PC-3 (cell line): ENCODE data around the gene CYP2J2. TPM values are rescaled to one million over a fixed set of nuclear protein-coding genes. Genes with fewer than 3 reads are reported as not detected.
A peak's percentile ranks its signal among the peaks of the same experiment; 100 is the strongest.

ENCODE experiments used
- ATAC-seq: fragments of 200-7000 bp; cut with Tn5 transposase; 2 replicates; pipeline ENCODE4 v1.9.1; 2020; ENCODE audit warnings: mild to moderate bottlenecking, moderate library complexity
- BruUV-seq: library from RNA; stranded (reverse); fragments of 400-500 nt; replicated peaks from 2 replicates; lab custom pipeline; 2021; lab: Mats Ljungman, UMichigan
- CTCF ChIA-PET: fragments of 300-600 bp; sonication (Branson Sonifier 250); formaldehyde crosslinking; loops from one replicate; lab custom pipeline; 2022; ENCODE audit warnings: antibody characterized with exemption; lab: Charles Lee
- POLR2A ChIA-PET: fragments of 300-600 bp; sonication (Branson Sonifier 250); formaldehyde crosslinking; loops from one replicate; lab custom pipeline; 2022; ENCODE audit warnings: antibody characterized with exemption; ENCODE audit not compliant: unreplicated experiment; lab: Charles Lee
- DNase-seq: peaks from one replicate; pipeline ENCODE4 v3.0.0-alpha.2; 2015
- H2AFZ ChIP-seq: fragments of 300-600 bp; sonication (generic); 2 replicates; pipeline ENCODE4 v1.6.0; 2016; ENCODE audit warnings: antibody characterized with exemption, low read length
- H3F3A ChIP-seq: fragments of 300-600 bp; sonication (generic); one replicate; pipeline ENCODE4 v1.6.0; 2017; ENCODE audit warnings: antibody characterized with exemption, low read length, control low read depth, mild to moderate bottlenecking; ENCODE audit not compliant: unreplicated experiment
- H3K27ac ChIP-seq: fragments of 300-600 bp; sonication (generic); 2 replicates; pipeline ENCODE4 v1.5.1; 2016; ENCODE audit warnings: mild to moderate bottlenecking, low read length
- H3K27me3 ChIP-seq: fragments of 300-600 bp; sonication (generic); 2 replicates; pipeline ENCODE4 v1.6.1; 2016; ENCODE audit warnings: low read length, mixed read lengths
- H3K36me3 ChIP-seq: fragments of 300-600 bp; sonication (generic); 2 replicates; pipeline ENCODE4 v1.6.1; 2016; ENCODE audit warnings: low read depth, mixed run types, low read length, mixed read lengths
- H3K4me1 ChIP-seq: fragments of 300-600 bp; sonication (generic); 2 replicates; pipeline ENCODE4 v1.5.1; 2016; ENCODE audit warnings: low read length; ENCODE audit not compliant: insufficient read depth
- H3K4me2 ChIP-seq: fragments of 300-600 bp; sonication (generic); 2 replicates; pipeline ENCODE4 v1.6.0; 2016; ENCODE audit warnings: low read length
- H3K4me3 ChIP-seq: fragments of 300-600 bp; sonication (generic); 2 replicates; pipeline ENCODE4 v1.5.1; 2016; ENCODE audit warnings: mild to moderate bottlenecking, low read length, mixed read lengths
- H3K79me2 ChIP-seq: fragments of 300-600 bp; sonication (generic); 2 replicates; pipeline ENCODE4 v1.6.1; 2017; ENCODE audit warnings: low read length, mixed read lengths
- H3K9ac ChIP-seq: fragments of 300-600 bp; sonication (generic); 2 replicates; pipeline ENCODE4 v1.6.0; 2016; ENCODE audit warnings: mild to moderate bottlenecking, low read length
- H3K9me2 ChIP-seq: fragments of 300-600 bp; sonication (generic); replicated peaks from 2 replicates; pipeline ENCODE4 v1.6.1; 2016; ENCODE audit warnings: mixed run types, low read length, mixed read lengths
- H3K9me3 ChIP-seq: fragments of 300-600 bp; sonication (generic); 2 replicates; pipeline ENCODE4 v1.6.1; 2016; ENCODE audit warnings: low read length, mixed read lengths
- H4K20me1 ChIP-seq: fragments of 300-600 bp; sonication (generic); 2 replicates; pipeline ENCODE4 v1.6.1; 2016; ENCODE audit warnings: low read length, mixed read lengths
- EZH2 ChIP-seq: fragments of 300-600 bp; sonication (generic); IDR thresholded peaks from one replicate; pipeline ENCODE4 v1.6.1; 2017; ENCODE audit warnings: antibody characterized with exemption, mild to moderate bottlenecking, low read length; ENCODE audit not compliant: unreplicated experiment
- EZH2phosphoT487 ChIP-seq: fragments of 300-600 bp; sonication (generic); IDR thresholded peaks from 2 replicates; pipeline ENCODE4 v1.6.1; 2018; ENCODE audit warnings: mild to moderate bottlenecking, antibody characterized with exemption, low read length, borderline replicate concordance
- intact Hi-C: fragments of 100-400 bp; cut with micrococcal nuclease; formaldehyde crosslinking; loops from 2 replicates; pipeline ENCODE4 v1.9.0; 2023
- total RNA-seq: library from RNA; depleted of rRNA; stranded (reverse); fragments of >200 nt; gene quantifications from 2 replicates; pipeline ENCODE4 v1.2.3, GENCODE V29; 2014
- TF ChIP-seq, protein P1 (sequence below): fragments of 300-600 bp; sonication (generic); conservative IDR thresholded peaks from 2 replicates; pipeline ENCODE4 v1.5.1; 2017; ENCODE audit warnings: antibody characterized with exemption, low read depth, mild to moderate bottlenecking, low read length

Gene CYP2J2
- total RNA-seq, 1 experiment from 2014 or later: 0.44 TPM

DNA sequence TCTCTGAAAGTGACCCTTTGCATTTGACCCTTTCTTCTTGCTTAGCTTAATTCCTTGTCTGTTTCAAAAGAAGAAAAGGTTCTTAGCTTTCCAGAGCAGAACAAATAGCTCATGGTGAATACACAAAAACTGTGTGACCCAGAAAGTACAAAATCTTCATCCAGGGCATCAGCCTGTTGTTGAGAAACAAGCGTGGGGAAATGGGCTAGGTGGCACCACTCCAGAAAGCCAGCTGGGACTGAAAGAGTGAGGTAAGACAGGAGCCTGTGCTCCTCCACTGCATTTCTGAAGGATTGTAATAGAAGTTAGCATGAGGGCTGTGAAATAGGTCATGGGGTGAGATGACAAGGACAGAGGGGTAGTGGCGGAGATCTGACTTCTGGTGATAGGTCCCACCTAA is 45.8 kb downstream of the CYP2J2 start:
- Histone ChIP-seq H3K79me2 (no peaks in the 10 kb centered on the region), H3K4me1 (no peaks in the 10 kb centered on the region), H2AFZ (no peak overlapping the region), H3K4me3 (no peak overlapping the region), H3F3A (no peaks in the 10 kb centered on the region), H3K36me3 (no peaks in the 10 kb centered on the region), H3K9me3 (no peaks in the 10 kb centered on the region), H3K9ac (no peak overlapping the region), H4K20me1 (no peaks in the 10 kb centered on the region), H3K27me3 (0 out of 2 replicates have a peak, but pooled peaks cover 4% of the 10 kb centered on the region), H3K9me2 (no peaks in the 10 kb centered on the region), H3K4me2 (no peak overlapping the region), H3K27ac (no peak overlapping the region)
- BruUV-seq: no TSS peak
- ATAC-seq: no peak
- no peak for DNase-seq
- ChIA-PET CTCF (no interaction called here), POLR2A (no interaction called here)
- no peak for TF ChIP-seq EZH2
- intact Hi-C loops: no loop called here

DNA sequence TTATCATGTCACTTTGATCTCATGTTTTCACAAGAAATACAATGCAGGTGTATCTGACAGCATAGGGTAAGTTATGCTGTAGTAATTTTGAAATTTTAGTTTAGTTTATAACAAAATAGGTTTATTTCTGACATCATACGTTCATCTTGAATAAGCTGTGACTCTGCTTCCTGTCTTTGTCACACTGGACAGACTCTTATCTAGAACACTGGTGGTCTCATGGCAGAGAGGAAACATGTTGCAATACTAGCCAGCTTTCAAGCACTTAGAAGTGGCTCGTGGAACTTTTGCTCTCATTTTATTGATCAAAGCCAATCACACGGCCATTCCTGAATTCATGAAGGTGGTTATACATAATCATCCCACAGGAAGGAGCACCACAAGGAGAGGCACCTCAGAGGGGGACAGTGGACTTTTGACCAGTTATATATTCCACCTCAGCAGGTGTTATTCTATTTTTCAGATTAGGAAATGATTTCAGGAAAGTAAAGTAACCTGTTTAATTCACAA is 46.5 kb downstream of the CYP2J2 start:
- no peak for ATAC-seq
- H3K4me2 ChIP-seq: no peak overlapping the region
- ChIA-PET POLR2A (no interaction called here), CTCF (no interaction called here)
- no peaks in the 10 kb centered on the region for H3K79me2 ChIP-seq
- intact Hi-C loops: loop anchor here (1.0 kb wide), 1 partner anchor 67 kb away; no protein-coding TSS in a partner anchor
- no peak overlapping the region for H2AFZ ChIP-seq
- no peaks in the 10 kb centered on the region for H3K4me1 ChIP-seq
- no peak overlapping the region for H3K27ac ChIP-seq
- TF ChIP-seq EZH2 (no peak), EZH2phosphoT487 (no peak)
- TF ChIP-seq, protein P1, sequence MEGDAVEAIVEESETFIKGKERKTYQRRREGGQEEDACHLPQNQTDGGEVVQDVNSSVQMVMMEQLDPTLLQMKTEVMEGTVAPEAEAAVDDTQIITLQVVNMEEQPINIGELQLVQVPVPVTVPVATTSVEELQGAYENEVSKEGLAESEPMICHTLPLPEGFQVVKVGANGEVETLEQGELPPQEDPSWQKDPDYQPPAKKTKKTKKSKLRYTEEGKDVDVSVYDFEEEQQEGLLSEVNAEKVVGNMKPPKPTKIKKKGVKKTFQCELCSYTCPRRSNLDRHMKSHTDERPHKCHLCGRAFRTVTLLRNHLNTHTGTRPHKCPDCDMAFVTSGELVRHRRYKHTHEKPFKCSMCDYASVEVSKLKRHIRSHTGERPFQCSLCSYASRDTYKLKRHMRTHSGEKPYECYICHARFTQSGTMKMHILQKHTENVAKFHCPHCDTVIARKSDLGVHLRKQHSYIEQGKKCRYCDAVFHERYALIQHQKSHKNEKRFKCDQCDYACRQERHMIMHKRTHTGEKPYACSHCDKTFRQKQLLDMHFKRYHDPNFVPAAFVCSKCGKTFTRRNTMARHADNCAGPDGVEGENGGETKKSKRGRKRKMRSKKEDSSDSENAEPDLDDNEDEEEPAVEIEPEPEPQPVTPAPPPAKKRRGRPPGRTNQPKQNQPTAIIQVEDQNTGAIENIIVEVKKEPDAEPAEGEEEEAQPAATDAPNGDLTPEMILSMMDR: no peak
- BruUV-seq: no TSS peak
- no peaks in the 10 kb centered on the region for H3F3A ChIP-seq
- no peak for DNase-seq
- no peaks in the 10 kb centered on the region for H4K20me1 ChIP-seq
- H3K27me3 ChIP-seq: 0 out of 2 replicates have a peak, but pooled peaks cover 4% of the 10 kb centered on the region
- no peaks in the 10 kb centered on the region for H3K9me2 ChIP-seq
- no peaks in the 10 kb centered on the region for H3K36me3 ChIP-seq
- H3K4me3 ChIP-seq: no peak overlapping the region
- H3K9me3 ChIP-seq: no peaks in the 10 kb centered on the region
- H3K9ac ChIP-seq: no peak overlapping the region

DNA sequence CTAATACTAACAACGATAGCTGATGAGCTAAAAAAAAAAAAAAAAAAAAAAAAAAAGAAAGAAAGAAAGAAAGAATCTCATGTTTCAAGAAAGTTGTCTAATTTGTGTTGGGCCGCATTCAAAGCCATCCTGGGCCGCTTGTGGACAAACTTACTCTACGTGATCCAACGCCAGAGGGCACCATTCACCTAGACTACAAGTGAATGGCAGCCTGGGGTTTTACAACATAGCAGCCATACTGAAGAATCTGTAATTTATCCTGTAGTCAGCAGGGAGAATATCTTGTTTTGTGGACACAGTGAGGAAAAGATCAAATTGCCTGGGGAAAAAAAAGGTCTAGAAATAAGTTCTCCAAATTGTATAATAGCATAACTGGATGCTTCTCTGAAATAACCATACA is 47.0 kb downstream of the CYP2J2 start:
- no peak overlapping the region for H3K27ac ChIP-seq
- POLR2A ChIA-PET: no interaction called here
- no TSS peak for BruUV-seq
- no peaks in the 10 kb centered on the region for H3K9me3 ChIP-seq
- H2AFZ ChIP-seq: no peak overlapping the region
- DNase-seq (peak; percentile 69), ATAC-seq (peak; percentile 85)
- H3F3A ChIP-seq: no peaks in the 10 kb centered on the region
- TF ChIP-seq, protein P1: peak; percentile 76
- no peak for TF ChIP-seq EZH2phosphoT487
- no peak overlapping the region for H3K4me2 ChIP-seq
- 0 out of 2 replicates have a peak, but pooled peaks cover 4% of the 10 kb centered on the region for H3K27me3 ChIP-seq
- intact Hi-C loops: loop anchor here (1.0 kb wide), 1 partner anchor 68 kb away; no protein-coding TSS in a partner anchor
- H3K4me1 ChIP-seq: no peaks in the 10 kb centered on the region
- no peaks in the 10 kb centered on the region for H3K79me2 ChIP-seq
- H3K4me3 ChIP-seq: no peak overlapping the region
- H3K9ac ChIP-seq: no peak overlapping the region
- H4K20me1 ChIP-seq: no peaks in the 10 kb centered on the region
- H3K36me3 ChIP-seq: no peaks in the 10 kb centered on the region
- H3K9me2 ChIP-seq: no peaks in the 10 kb centered on the region
- CTCF ChIA-PET: no interaction called here
